Right kidney (tissue), 1 donor: ENCODE data around the gene CCDC154.
"Not testable (repeated sequence)": the region's sequence is repeated elsewhere in the genome, so short reads cannot be mapped to it uniquely, and the experiment has no call there.

Experiments used
- DNase-seq: peaks from one replicate; pipeline ENCODE4 v3.0.0-alpha.2; 2016

The CCDC154 gene

DNA sequence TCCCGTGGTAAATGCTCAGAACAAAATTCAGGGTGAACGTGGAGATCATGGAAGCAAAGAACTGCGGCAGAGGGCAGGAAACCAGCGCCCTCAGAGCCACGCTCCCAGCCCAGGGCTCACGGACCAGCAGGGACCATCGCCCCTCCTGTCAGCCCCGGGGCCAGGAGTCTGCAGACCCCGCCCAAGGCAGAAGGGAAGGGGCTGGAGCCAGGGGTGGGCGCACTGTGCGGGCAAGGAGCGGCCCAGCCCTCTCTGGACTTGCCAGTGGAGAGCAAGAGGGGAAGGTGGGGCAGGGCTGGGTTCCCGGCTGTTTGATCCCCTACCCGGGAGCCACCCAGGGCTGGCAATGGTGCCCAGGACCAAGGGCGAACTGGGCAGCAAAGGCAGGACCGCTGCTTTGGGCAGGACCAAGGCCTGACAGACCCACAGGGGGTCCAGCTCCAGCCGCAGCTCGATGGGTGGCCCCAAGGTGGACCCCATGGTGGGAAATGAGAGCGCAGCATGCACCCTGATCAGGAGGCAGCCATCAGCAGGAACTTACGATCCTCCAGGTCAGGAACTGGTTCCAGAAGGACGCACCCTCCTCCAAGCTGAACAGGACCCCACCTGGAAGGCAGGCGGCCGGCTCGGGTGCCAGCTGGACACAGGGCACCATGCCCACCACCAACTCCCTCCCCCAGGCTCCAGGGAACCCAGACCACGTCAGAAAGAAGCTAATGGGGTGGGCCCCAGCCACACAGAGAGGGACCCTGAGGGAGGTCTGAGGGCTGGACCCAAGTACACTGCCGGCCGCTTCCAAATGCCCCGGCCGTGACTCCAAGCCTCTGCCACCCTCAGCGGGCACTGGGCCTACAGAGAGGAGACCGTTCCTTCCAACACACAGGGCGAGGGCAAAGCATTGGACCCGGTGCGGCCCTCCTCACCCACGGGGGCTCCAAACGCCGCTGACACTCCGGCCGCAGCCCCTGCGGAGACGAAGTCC lies 11.1 kb upstream of the CCDC154 start:
- no peak for DNase-seq

DNA sequence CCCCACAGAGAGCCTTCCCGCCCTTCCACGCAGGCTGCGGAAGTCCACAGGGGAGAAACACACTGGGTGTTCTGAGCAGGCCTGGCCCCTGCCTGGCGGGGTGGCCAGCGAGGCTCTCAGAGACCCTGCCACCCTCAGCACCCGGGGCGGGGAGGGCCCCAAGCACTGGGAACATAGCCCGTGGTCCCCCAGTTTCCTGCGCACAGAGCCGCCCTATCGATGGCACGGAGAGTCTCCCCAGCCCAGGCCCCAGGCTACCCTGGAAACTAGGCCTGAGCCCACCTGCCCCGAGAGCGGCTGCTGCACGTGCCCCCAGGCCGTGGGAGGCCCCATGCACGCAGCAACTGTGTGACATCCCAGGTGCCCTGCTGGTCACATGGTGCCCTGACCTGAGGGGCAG lies 10.2 kb upstream of the CCDC154 start:
- no peak for DNase-seq

DNA sequence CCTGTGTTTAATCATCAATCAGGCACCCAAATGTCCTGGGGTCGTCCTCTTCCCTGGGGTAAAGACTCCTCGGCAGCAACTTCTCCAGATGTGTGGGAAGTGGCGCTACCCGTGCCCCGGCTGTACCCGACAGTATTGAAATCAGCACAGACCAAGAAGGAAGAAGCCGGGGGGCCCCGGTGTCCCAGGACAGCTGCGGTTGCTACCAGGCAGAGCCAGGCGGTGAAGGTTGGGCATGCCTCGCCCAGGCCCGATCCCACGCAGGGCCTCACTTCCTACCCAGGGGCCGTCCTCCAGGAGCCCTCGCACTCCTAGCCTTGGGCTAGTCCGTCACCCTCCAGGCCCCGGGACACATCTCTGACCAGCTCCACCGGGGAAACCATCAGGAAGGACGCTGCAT lies 9.0 kb upstream of the CCDC154 start:
- DNase-seq, result no peak

DNA sequence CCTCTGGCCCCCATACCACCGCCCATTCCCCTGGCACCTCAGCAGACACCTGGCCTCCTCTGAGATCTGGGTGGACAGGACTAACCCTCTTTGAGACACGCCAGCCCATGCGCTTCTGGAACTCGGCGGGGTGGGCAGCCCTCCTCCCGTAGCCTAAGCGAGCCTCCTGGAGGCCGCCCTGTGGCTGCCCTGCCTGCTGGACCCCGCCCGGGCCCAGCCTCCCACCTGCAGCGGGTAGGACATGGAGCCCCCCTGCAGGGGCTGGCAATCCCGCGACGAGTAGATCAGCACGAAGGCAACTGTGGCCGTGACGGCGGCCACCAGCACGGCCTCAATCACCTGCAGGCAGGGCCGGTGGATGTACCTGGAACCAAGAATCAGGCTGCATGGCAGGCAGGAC lies 8.2 kb upstream of the CCDC154 start:
- DNase-seq, result no peak

DNA sequence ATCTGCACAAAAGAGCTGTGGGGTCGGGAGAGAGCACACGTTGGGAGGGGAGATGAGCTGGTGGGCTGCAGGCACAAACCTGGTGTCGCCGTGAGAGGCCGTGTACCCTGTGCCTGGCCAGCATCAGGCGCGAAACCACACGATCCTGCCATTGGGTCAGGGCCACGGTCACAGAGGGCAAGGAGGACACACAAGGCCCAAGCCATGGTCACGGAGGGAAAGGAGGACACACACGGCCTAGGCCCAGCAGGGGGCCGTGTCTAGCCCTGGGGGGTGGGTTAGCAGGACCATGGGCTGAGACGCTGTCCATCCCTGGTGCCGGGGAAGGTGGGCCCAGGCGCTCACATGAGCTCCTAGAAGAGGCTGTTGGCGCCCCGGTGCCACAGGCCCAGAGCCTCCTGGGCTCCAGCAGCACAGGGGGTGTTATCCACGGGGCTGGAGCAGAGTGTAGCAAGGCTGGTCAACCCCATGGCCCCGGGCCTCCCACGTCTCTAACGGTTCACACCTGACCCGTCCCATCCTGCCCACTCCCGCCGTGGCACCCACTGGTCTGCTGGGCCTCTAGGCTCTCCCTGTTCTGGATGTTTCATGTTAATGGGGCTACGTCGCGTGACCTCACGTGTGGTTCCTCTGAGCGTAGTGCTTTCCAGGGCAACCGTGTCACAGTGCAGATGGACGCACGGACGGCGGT lies 7.5 kb upstream of the CCDC154 start:
- DNase-seq, result no peak

DNA sequence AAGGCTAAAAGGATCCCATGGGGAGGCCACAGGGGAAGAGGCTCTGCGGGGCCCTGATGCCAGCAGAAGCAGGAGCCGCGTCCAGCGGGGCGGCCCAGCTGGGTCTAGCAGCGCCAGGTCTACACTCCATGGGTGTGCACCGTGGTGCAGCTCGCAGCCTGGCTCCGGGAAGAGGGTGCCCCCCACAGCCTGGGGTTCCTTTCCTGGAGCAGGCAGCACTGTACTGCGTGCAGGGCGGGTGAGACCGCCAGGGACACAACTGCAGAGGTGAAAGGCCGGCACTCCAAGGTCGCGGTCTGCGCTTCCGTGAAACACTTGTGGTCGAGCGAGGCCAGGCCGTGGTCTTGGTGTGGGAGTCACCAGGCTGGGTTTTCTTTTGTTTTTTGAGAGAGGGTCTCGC lies 6.5 kb upstream of the CCDC154 start:
- DNase-seq, result no peak

DNA sequence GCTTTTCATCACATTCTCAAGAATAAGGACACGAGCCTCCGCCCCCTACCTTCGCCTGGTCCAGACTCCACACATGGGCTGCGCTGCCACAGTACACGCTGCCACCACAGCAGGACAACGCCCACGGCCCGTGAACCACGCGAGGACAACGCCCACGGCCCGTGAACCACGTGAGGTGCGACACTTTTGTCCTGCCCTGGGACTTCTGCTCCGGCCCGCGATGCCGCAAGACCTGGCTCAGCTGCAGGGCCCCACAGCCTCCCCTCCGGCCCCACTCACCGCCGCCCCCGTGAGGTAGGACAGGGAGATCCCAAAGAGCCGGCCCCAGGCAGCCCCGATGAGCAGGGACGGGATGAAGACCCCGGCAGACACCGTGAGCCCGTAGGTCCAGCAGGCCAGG lies 5.9 kb upstream of the CCDC154 start:
- DNase-seq, result no peak

DNA sequence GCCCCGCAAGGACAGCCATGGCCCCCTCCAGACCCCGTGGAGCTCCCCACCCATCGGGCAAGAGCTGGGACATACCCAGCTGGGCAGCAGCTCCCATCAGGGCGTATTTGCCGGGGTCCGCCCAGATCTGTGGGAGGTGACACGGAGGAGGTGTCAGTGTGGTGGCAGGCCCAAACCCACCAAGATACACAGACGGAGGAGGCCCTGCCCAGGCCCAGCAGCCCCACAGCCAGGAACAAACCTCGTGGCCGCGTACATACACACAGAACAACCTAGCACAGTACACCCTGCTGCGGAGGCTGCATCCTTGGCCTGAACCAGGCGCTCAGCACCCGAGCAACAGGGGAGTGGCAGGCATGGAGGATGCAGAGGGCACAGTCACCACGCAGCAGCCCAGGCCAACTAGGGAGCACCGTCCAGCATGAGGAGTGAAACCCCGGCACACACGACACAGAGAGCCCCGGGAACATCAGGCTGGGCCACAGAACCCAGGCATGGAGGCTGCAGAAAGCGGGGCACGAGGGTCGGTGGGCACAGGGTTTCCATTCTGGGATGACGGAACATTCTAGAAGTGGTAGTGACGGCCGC lies 4.9 kb upstream of the CCDC154 start:
- DNase-seq, result no peak

DNA sequence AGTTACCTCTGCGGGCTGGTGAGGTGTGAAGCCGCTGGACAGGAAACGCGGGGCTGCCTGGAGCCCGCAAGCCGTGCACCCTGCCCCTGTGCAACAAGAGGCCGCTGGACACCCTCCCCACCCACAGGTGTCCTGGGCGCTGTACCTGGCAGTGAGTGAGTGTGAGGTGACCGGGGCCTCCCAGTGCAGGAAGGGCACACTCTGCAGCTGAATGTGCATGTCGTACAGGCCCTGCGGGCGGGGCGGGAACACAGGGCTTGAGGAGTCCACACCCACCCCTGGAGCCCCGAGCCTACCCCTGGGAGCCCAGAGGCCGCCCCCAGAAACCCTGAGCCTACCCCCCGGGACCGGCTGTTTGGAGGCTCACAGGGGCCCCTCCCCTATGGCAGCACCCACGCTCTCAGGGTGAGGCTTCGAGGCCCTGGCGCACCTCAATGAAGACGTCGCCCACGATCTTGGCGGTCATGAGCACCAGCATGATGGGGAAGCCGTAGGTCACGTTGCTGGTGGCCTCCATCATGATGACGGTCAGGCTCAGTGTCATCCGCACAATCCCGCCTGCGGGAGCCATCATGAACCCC lies 4.3 kb upstream of the CCDC154 start:
- no peak for DNase-seq

DNA sequence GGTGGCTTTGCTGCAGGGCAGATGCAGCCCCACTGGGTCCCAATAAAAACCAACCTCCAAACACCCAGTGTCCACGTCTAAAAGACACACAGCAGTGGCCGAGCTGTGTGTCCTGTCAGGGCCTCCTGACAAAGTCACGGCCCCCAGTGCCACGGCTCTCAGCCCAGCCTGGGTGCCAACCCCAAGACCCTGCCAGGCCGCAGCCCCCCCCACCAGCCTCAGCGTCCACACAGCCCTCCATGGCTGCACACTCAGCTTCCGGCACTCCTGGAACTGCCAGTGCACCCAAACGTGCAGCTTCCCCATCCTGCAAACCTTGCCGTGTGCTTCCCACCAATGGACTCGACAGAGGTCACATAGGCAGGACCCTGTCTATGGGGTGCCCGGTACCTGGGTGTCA lies 3.6 kb upstream of the CCDC154 start:
- no peak for DNase-seq

DNA sequence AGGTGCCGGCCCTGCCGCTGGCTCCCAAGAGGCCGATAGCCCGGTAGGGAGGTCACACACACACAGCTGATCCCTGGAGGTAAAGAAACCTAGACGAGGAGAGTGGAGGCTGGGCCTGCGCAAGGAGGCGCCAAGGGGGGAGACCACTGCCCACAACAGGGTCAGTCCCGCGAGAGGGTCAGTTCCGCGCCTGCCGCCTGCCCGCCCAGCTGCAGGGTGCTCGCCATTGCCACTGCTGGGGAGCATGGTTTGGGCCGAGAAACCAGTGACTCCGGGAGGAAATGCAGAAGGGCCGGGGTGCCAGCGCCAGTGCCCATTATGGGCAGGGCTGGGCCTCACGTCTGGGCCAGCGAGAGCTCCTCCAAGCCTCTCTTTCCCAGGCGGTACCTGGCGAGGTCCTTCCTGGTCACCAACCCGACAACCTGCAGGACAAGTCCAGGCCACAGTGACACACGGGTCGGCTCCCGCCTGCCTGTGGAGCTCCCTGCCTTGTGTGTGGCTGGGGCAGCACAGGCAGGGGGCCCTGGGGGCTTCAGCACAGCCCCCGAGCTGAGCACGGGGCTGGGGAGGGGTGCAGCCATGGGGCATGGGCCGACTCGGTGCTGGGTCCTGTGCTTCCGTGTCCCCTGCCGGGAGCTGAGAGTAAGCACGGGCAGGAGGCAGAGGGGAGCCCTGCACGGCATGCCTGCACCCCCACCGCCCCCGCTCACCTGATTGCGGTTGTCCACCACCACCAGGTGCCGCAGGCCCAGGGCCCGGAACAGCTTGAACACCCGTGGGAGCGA lies 2.1 kb upstream of the CCDC154 start:
- no peak for DNase-seq

DNA sequence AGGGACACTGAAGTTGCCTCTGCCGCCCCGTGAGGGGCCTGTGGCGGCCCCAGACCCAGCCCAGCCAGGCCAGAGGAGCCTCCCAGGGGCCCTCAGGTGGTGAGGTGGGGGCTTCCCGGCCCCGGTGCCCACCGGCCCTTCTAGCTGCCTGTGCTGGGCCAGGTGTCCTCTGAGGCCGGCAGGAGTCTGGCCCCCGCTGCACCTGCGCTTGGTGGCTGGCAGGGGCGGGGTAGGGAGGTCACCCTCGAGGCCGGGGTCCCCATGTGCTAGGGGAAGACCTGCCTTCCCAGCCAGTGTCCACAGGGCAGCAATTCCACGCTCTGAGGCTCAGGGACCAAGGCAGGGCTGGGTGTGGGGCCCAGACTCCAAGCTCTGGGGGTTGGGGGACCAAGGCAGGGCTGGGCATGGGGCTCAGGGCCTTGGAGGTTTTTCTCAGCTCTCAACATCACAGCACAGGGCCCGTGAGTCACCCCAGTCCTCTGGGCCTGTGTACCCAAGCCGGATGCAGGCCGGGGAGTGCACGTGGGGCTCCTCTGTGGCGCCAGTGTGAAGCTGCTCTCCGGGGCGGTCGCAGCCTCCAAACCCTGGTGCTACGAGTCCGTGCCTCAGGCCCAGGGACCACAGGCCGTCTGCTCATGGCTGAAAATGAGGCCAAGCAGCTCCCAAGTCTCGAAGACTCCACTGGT lies 1.3 kb upstream of the CCDC154 start:
- no peak for DNase-seq

DNA sequence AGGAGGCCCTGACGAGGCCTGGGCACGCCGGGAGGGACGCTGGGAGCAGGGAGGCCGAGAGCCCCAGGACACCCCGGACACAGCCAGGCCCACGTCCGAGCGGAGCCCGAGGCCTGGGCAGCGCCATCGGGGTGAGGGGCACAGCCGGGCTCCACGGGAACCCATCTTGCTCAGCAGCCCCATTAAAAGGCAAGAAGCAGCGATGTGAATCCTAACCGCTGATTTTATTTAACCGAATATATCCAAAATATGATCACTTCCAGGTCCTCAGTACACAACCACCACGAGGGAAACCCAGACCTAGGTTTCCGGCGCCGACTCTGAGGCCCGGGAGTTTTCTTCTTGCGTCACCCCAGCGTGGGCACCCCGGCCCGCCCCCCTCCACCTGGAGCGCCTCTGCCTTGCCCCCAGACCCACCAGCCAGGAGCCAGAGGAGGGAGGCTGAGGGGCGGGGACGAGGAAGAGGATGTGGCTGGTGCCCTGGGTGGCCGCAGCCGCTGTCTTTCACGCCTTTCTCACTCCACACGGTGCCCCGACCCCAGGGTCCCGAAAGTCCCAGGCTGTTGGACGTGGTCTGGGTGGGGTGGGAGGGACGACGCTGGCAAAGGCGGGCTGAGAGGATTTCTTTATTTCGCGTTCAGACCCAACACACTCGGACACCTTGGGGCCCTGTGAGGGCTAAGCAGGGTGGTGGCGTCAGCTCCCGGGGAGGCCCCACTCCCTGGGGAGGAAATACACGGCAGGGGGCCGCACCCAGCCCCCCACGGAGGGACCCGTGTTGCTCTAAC lies 568 bp upstream of the CCDC154 start:
- DNase-seq, result no peak

DNA sequence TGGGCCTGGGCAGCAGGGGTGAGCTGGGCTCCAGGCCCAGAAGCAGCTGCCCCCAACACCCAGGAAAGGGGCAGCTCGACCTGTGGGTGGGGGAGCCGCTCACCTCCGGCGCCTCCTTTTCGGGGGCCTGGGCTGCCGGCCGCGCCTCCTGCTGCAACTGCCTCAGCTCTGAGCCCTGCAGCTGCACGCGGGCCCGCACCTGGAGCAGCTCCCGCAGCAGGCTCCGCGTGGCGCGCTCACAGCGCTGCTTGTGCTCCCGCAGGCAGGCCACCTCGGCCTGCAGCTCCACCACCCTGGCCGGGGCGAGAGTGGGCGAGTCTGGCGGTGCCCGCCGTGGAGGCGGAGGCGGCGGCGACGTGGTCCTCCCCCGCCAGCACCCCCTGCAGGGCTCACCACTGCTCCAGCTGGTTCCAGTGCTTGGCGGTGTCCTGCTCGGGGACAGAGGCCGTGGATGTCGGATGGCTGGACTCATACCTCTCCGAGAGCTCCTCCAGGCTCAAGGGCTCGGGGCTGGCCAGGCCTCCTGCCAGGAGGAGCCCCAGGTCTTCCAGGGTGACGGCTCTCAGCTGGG lies 868 bp downstream of the CCDC154 start:
- DNase-seq, result no peak

DNA sequence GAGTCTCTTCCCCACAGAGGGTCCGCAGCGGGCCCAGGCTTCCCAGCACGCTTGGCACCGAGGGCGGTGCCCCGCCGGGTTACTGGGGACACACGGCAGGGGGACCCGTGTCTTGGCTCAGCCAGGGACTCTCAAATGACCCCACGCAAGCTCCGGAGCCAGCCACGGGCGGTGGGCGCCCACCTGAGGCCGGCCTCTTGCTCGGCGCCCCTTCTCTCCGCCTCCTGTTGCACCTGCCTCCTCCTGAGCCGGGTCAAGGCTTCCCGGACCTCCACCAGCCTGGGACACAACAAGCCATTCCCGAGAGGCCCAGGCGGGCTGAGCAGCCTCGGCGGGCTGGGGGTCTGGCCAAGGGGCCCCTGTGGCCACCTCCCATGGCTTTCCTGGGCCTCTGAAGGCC lies 1.7 kb downstream of the CCDC154 start:
- no peak for DNase-seq

DNA sequence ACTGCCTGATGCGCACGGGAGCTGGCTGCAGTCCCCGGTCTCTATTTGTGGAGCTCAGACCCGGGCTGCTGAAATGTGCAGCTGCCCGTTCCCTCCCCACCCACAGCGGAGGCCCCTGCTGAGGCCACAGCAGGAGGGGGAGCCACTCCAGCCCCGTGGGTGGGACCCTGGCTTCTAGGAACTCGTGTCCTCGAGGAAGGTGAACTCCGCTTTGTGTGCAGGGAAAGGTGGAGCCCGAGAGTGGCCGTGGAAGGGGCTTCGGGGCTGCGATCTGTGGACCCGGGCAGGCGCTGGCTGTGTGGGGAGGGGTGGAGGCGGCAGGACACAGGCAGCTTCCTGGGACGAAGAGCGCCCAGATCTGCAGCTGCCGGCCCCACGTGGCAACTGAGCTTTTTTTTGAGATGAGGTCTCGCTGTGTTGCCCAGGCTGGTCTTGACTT lies 2.9 kb downstream of the CCDC154 start:
- DNase-seq, result no peak

DNA sequence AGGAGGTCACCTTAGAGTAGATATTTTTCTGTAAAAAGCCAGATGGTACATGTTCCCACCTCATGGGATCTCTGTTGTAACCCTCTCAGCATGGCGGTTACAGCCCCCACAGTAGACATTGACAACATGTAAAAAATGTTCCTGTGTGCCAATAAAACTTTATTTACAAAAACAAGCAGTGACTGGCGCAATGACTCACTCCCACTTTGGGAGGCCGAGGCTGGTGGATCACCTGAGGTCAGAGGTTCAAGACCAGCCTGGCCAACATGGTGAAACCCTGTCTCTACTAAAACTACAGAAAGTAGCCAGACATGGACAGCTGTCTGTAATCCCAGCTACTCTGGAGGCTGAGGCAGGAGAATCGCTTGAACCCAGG lies 4.7 kb downstream of the CCDC154 start:
- not testable (repeated sequence) for DNase-seq

DNA sequence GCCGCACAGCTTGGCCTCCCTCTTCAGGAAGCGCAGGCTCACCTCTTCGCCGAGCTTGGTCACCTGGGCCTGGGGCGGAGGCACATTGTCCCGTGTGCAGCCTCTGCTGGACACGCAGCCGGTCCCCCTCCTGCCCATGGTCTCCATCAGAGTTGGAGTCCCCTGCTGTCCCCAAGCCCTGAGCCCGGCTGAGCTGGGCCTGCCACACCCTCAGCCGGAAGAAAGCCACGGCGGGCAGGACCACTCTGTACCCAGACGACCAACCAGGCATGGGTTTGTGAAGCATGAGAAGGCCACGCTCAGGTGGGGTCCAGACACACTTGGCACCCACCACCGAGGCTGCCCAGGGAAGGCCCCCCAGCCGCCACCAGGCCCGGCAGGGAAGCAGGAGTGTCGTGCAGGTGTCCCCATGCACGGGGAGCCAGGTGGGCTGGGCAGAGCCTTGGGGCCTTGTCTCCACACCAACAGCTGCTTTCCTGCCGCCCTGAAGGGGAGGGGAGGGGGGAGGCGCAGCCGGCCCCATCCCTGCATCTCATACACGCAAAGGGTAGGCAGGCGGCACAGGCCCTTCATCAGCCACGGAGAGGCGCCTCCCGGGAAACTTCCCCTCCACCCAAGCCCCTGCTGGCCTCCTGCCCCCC lies 5.2 kb downstream of the CCDC154 start:
- DNase-seq, result no peak

DNA sequence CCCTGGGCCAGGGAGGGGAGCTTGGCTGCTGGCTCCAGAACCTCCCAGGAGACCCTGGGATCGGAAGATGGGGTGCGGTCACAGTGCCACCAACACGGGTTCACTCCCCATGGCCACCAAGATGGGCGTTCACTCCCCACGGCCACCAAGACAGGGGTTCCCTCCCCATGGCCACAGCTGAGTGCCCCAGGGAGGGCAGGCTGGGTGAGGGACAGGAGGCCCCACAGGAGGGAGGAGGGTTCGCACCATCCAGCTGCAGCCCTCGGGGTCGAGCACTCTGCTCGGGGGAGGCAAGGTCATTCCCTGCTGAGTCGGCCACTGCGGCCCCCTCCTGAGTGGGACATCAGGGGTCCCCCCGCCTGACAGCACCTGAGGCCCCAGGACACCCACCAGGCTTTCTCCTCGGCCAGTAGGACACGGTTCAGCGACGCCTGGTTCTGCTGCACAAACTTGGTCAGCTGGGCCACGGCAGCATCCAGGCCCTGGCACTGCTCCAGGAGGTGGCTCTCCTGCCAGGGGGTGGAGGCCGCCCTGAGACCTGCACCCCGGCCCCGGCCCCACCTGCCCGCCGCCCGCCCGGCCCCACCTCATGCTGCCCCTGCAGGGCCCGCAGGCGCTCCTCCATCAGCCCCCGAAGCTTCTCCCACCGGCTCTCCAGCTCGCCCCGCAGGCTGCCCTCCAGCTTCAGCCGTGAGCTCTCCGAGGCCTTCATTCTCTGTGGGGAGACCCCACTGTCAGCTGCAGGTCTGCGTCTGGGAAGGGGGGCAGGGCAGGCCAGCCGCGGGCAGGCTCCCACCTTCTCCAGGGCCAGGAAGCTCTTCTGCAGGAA lies 5.9 kb downstream of the CCDC154 start:
- DNase-seq, result peak; percentile 16
